ENCODE measurements around the gene PCDHGB7.

DNA sequence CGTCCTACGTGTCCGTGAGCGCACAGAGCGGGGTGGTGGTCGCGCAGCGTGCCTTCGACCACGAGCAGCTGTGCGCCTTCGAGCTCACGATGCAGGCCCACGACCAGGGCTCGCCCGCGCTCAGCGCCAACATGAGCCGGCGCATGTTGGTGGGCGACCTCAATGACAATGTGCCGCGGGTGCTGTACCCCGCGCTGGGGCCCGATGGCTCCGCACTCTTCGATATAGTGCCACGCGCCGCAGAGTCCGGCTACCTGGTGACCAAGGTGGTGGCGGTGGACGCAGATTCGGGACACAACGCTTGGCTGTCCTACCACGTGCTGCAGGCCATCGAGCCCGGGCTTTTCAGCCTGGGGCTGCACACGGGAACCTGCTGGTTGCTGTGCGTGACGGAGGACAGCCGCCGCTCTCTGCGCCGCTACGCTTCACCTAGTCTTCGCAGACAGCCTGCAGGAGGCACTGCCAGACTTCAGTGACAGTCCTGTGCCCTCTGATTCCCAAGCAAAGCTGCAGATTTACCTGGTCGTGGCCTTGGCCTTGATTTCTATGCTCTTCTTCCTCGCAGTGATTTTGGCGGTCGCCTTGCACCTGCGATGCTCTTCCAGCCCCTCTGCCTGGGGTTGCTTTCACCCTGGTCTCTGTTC is 10.4 kb downstream of the PCDHGB7 start:
- TF ChIP-seq, protein P1, sequence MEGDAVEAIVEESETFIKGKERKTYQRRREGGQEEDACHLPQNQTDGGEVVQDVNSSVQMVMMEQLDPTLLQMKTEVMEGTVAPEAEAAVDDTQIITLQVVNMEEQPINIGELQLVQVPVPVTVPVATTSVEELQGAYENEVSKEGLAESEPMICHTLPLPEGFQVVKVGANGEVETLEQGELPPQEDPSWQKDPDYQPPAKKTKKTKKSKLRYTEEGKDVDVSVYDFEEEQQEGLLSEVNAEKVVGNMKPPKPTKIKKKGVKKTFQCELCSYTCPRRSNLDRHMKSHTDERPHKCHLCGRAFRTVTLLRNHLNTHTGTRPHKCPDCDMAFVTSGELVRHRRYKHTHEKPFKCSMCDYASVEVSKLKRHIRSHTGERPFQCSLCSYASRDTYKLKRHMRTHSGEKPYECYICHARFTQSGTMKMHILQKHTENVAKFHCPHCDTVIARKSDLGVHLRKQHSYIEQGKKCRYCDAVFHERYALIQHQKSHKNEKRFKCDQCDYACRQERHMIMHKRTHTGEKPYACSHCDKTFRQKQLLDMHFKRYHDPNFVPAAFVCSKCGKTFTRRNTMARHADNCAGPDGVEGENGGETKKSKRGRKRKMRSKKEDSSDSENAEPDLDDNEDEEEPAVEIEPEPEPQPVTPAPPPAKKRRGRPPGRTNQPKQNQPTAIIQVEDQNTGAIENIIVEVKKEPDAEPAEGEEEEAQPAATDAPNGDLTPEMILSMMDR (IDR thresholded peaks at IDR 0.05; ENCODE audit: poor library complexity) = no peak
- TF ChIP-seq EZH2 (IDR thresholded peaks at IDR 0.05; ENCODE audit: borderline replicate concordance) (no peak), EZH2phosphoT487 (IDR thresholded peaks at IDR 0.05; ENCODE audit: low read depth, severe bottlenecking, unreplicated experiment) (no peak)
